GOT3 (cell line): ENCODE results near the gene E2F1.
"Not testable (repeated sequence)": the region's sequence is repeated elsewhere in the genome, so short reads cannot be mapped to it uniquely, and the experiment has no call there.

Experiments
- DNase-seq: peaks from one replicate; lab custom pipeline; 2025; ENCODE audit warnings: mixed read lengths; lab: John Stamatoyannopoulos, UW

The E2F1 gene

DNA sequence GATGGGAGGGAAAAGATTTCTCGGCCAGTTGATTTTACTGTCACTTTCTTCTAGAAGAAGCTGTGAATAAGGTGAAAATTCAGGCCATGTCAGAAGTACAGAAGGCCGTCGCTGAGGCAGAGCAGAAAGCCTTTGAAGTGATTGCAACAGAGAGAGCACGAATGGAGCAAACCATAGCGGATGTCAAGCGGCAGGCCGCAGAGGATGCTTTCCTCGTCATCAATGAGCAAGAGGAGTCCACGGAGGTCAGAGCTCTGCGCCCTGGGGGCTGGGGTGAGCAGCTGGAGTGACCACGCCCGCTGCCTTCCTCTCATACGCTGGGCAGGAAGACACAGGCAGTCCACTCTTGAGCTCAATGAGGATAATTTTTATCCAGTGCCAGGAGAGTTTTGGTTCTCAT is 45.9 kb downstream of the E2F1 start:
- DNase-seq: no peak

GRCh38 chr20:33636776-33637175 is 49.4 kb downstream of the E2F1 start:
- no peak for DNase-seq

DNA sequence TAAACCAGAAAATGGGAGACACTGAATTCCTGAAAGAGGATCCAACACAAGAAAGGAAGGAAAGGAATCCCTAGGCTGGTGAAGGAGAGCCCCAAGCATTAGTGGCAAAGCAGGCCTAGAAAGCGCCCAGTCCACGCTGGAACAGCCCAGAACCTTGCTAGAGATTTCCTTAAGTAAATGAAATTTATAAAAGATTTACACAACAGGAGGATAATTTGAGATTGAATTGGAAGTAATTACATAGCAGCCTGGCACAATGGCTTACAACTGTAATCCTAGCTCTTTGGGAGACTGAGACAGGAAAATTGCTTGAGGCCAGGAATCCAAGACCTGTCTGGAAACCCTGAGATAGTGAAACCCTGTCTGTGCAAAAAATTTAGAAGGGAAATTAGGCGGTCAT is 50.8 kb downstream of the E2F1 start:
- DNase-seq: no peak

DNA sequence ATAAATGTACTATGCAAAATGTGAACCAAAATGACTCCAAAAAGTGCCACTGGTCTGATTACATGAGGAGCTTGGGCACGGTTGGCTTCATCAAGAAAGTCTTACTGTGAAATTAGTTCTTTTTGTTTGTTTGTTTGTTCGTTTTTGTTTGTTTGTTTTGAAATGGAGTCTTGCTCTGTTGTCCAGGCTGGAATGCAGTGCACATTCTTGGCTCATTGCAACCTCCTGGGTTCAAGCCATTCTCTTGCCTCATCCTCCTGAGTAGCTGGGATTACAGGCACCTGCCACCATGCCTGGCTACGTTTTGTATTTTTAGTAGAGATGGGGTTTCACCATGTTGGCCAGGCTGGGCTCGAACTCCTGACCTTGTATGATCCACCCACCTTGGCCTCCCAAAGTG is 54.3 kb downstream of the E2F1 start:
- DNase-seq: not testable (repeated sequence)

GRCh38 chr20:33630507-33630906 is 55.7 kb downstream of the E2F1 start:
- DNase-seq: no peak

- no peak for DNase-seq
Observed at GRCh38 chr20:33629979-33630378, 56.2 kb downstream of the E2F1 start.

GRCh38 chr20:33629533-33629932 is 56.7 kb downstream of the E2F1 start:
- DNase-seq: no peak

DNA sequence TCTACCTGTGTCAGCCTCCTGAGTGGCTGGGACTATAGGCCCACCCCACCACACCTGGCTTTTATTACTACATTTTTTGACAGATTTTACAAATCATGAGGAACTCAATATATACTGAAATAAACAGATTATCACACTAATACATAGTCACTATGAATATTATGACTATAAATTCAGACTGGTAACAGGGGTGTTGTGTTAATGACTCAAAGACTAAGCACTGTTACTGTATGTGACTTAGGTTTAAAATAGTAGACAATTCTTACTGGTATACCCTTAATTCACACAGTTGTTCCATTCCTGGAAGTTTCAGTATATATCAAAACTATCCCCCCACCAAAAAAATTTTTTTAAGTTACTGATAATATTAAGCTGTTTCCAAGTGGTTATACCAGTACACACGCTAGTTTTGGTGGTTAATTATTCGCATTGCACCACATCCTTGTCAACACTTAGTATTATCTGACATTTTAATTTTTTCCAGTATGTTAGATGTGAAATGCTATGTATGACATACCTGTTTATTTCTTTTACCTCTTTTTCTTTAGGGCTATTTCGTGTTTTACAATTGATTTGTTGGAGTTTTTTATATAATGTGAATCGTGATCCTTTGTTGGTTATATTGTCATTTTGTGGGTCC is 58.5 kb downstream of the E2F1 start:
- no peak for DNase-seq

- no peak for DNase-seq
Observed at GRCh38 chr20:33626190-33626589, 60.0 kb downstream of the E2F1 start.
